Measurements from ENCODE around the gene AFF2. TPM values are rescaled to one million over a fixed set of nuclear protein-coding genes. Genes with fewer than 3 reads are reported as not detected.

Gene AFF2
- polyA plus RNA-seq, 1 of the 3 experiments (the other 2 are of a cell fraction) = not detected

DNA sequence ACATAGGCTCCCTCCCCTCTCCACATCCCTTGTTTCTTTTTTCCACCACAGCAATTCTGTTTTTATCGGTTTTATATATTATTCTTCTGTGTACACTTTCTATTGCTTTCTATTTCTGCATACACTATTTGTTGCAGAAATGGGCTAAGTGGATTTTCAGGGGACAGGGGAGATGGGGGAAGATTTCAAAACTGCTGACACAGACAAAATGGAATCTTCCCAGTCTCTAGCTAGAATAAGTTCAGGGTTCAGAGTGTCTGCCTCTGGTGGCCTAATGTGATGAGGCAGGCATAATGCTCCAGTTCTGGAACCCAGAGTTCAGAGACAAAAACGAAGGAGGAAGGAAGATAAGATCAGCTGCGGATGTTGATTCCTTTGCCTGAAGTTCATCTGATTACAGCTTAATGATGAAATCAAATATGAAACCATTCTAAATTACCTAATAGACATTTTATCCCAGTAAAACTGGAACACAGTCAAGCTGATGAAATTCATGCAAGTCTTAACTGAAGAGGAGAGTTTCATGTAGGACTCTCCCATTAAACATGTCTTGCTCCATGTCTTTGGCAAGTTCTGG is 447.1 kb downstream of the AFF2 start:
- Histone ChIP-seq H3K4me1 (ENCODE audit: control insufficient read depth in 1 of 2, insufficient read depth in 2 of 2, low read depth in 1 of 2, low read length in 1 of 2) (no peaks in the 10 kb centered on the region), H3F3A (replicated peaks; ENCODE audit: insufficient read depth) (no peaks in the 10 kb centered on the region), H3K27ac (ENCODE audit: low read depth in 2 of 2, low read length in 1 of 2) (no peak overlapping the region), H4K20me1 (ENCODE audit: insufficient read depth) (no peaks in the 10 kb centered on the region), H2AFZ (ENCODE audit: low read depth) (no peak overlapping the region), H3K9ac (no peak overlapping the region), H3K4me3 (ENCODE audit: low read depth in 2 of 2, low read length in 1 of 2) (no peak overlapping the region), H3K9me2 (no peaks in the 10 kb centered on the region), H3K79me2 (ENCODE audit: insufficient read depth) (no peaks in the 10 kb centered on the region), H3K9me3 (no peaks in the 10 kb centered on the region), H3K36me3 (replicated peaks in 1 of 2; ENCODE audit: control insufficient read depth in 1 of 2, insufficient read depth in 2 of 2, low read length in 1 of 2) (no peaks in the 10 kb centered on the region), H3K4me2 (no peak overlapping the region), H3K27me3 (ENCODE audit: insufficient read depth) (no peaks in the 10 kb centered on the region)
- DNase-seq = no peak
- TF ChIP-seq ELF1 (IDR thresholded peaks at IDR 0.05) (no peak), FOXM1 (IDR thresholded peaks at IDR 0.05; ENCODE audit: low read depth) (no peak), CHD2 (IDR thresholded peaks at IDR 0.05; ENCODE audit: low read length, partially characterized antibody) (no peak), NFIC (IDR thresholded peaks at IDR 0.05; ENCODE audit: borderline replicate concordance) (no peak), GATA2 (CRISPR knock-in tag; IDR thresholded peaks at IDR 0.05) (no peak), RCOR1 (IDR thresholded peaks at IDR 0.05; ENCODE audit: low read length) (no peak), RFX5 (IDR thresholded peaks at IDR 0.05; ENCODE audit: low read length) (no peak), YY1 (IDR thresholded peaks at IDR 0.05; ENCODE audit: low read depth) (no peak), NRF1 (IDR thresholded peaks at IDR 0.05; ENCODE audit: low read depth, low read length) (no peak)
- TF ChIP-seq, protein P1, sequence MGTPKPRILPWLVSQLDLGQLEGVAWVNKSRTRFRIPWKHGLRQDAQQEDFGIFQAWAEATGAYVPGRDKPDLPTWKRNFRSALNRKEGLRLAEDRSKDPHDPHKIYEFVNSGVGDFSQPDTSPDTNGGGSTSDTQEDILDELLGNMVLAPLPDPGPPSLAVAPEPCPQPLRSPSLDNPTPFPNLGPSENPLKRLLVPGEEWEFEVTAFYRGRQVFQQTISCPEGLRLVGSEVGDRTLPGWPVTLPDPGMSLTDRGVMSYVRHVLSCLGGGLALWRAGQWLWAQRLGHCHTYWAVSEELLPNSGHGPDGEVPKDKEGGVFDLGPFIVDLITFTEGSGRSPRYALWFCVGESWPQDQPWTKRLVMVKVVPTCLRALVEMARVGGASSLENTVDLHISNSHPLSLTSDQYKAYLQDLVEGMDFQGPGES (IDR thresholded peaks at IDR 0.05; ENCODE audit: low read depth, low read length) = no peak
- TF ChIP-seq, protein P2, sequence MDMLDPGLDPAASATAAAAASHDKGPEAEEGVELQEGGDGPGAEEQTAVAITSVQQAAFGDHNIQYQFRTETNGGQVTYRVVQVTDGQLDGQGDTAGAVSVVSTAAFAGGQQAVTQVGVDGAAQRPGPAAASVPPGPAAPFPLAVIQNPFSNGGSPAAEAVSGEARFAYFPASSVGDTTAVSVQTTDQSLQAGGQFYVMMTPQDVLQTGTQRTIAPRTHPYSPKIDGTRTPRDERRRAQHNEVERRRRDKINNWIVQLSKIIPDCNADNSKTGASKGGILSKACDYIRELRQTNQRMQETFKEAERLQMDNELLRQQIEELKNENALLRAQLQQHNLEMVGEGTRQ (IDR thresholded peaks at IDR 0.05; ENCODE audit: borderline replicate concordance, low read depth, low read length) = no peak
- TF ChIP-seq, protein P3, sequence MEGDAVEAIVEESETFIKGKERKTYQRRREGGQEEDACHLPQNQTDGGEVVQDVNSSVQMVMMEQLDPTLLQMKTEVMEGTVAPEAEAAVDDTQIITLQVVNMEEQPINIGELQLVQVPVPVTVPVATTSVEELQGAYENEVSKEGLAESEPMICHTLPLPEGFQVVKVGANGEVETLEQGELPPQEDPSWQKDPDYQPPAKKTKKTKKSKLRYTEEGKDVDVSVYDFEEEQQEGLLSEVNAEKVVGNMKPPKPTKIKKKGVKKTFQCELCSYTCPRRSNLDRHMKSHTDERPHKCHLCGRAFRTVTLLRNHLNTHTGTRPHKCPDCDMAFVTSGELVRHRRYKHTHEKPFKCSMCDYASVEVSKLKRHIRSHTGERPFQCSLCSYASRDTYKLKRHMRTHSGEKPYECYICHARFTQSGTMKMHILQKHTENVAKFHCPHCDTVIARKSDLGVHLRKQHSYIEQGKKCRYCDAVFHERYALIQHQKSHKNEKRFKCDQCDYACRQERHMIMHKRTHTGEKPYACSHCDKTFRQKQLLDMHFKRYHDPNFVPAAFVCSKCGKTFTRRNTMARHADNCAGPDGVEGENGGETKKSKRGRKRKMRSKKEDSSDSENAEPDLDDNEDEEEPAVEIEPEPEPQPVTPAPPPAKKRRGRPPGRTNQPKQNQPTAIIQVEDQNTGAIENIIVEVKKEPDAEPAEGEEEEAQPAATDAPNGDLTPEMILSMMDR (IDR thresholded peaks at IDR 0.05) = no peak
- TF ChIP-seq, protein P4, sequence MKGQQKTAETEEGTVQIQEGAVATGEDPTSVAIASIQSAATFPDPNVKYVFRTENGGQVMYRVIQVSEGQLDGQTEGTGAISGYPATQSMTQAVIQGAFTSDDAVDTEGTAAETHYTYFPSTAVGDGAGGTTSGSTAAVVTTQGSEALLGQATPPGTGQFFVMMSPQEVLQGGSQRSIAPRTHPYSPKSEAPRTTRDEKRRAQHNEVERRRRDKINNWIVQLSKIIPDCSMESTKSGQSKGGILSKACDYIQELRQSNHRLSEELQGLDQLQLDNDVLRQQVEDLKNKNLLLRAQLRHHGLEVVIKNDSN (IDR thresholded peaks at IDR 0.05; ENCODE audit: borderline replicate concordance, low read depth) = no peak
- ChIA-PET CTCF (no interaction called here), POLR2A (no interaction called here)
- 5% methylated on average over 3 of the region's 3 CpGs for WGBS (ENCODE audit: low lambda C conversion rate)

DNA sequence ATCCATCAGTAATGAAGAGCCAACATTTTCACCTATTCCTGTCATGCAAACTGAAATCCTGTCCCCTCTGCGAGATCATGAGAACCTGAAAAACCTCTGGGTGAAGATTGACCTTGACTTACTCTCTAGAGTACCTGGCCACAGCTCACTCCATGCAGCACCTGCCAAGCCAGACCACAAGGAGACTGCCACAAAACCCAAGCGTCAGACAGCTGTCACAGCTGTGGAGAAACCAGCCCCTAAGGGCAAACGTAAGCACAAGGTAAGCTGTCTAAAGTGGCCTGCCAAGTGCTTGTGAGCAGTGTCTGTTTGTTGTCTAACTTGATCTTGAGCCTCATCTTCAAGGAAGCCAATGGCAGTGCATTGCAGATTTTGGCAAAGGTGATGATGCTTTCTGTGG is 455.9 kb downstream of the AFF2 start:
- no peak overlapping the region for H3K4me3 ChIP-seq (ENCODE audit: low read depth in 2 of 2, low read length in 1 of 2)
- 0% methylated on average over 3 of the region's 3 CpGs for WGBS (ENCODE audit: low lambda C conversion rate)
- H4K20me1 ChIP-seq (ENCODE audit: insufficient read depth) = no peaks in the 10 kb centered on the region
- H2AFZ ChIP-seq (ENCODE audit: low read depth) = no peak overlapping the region
- POLR2A ChIA-PET = no interaction called here
- no peak overlapping the region for H3K9ac ChIP-seq
- DNase-seq = no peak
- H3F3A ChIP-seq (replicated peaks; ENCODE audit: insufficient read depth) = no peaks in the 10 kb centered on the region
- no peaks in the 10 kb centered on the region for H3K36me3 ChIP-seq (replicated peaks in 1 of 2; ENCODE audit: control insufficient read depth in 1 of 2, insufficient read depth in 2 of 2, low read length in 1 of 2)
- no peak overlapping the region for H3K27ac ChIP-seq (ENCODE audit: low read depth in 2 of 2, low read length in 1 of 2)
- H3K27me3 ChIP-seq (ENCODE audit: insufficient read depth) = no peaks in the 10 kb centered on the region
- no peak overlapping the region for H3K4me2 ChIP-seq
- CTCF ChIA-PET = no interaction called here
- no peaks in the 10 kb centered on the region for H3K9me2 ChIP-seq
- H3K4me1 ChIP-seq (ENCODE audit: control insufficient read depth in 1 of 2, insufficient read depth in 2 of 2, low read depth in 1 of 2, low read length in 1 of 2) = no peaks in the 10 kb centered on the region
- no peaks in the 10 kb centered on the region for H3K9me3 ChIP-seq
- H3K79me2 ChIP-seq (ENCODE audit: insufficient read depth) = no peaks in the 10 kb centered on the region
- TF ChIP-seq SIN3A (IDR thresholded peaks at IDR 0.05; ENCODE audit: borderline replicate concordance, low read depth, low read length) (no peak), TAF1 (IDR thresholded peaks at IDR 0.05; ENCODE audit: borderline replicate concordance, low read depth, low read length) (no peak), CHD2 (IDR thresholded peaks at IDR 0.05; ENCODE audit: low read length, partially characterized antibody) (no peak), GABPA (IDR thresholded peaks at IDR 0.05; ENCODE audit: low read depth) (no peak), RFX5 (IDR thresholded peaks at IDR 0.05; ENCODE audit: low read length) (no peak), SMC3 (IDR thresholded peaks at IDR 0.05; ENCODE audit: low read depth, low read length) (no peak), TEAD4 (IDR thresholded peaks at IDR 0.05; ENCODE audit: borderline replicate concordance, insufficient read depth) (no peak), ELF1 (IDR thresholded peaks at IDR 0.05) (no peak), NRF1 (IDR thresholded peaks at IDR 0.05; ENCODE audit: low read depth, low read length) (no peak), GATA2 (CRISPR knock-in tag; IDR thresholded peaks at IDR 0.05) (no peak)
- TF ChIP-seq, protein P5, sequence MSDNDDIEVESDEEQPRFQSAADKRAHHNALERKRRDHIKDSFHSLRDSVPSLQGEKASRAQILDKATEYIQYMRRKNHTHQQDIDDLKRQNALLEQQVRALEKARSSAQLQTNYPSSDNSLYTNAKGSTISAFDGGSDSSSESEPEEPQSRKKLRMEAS (IDR thresholded peaks at IDR 0.05; ENCODE audit: low read depth) = no peak
- TF ChIP-seq, protein P3 (IDR thresholded peaks at IDR 0.05) = no peak
- TF ChIP-seq, protein P2 (IDR thresholded peaks at IDR 0.05; ENCODE audit: borderline replicate concordance, low read depth, low read length) = no peak

Measured in SK-N-SH (cell line).